ENCODE measurements around the gene NUP214. TPM values are rescaled to one million over a fixed set of nuclear protein-coding genes. Genes with fewer than 3 reads are reported as not detected.

Gene NUP214
- total and polyA plus RNA-seq, 2 of the 4 experiments (the other 2 are of a cell fraction), result 7.9 to 13.4 TPM

GRCh38 chr9:131097948-131098278, 27.5 kb upstream of the NUP214 start:
- no peak overlapping the region for H3K4me2 ChIP-seq (ENCODE audit: low read depth, low read length)
- no peak overlapping the region for H2BK20ac ChIP-seq (ENCODE audit: low read depth, low read length)
- in situ Hi-C loops (cut with MboI; ENCODE audit: low sequenced_read_pairs) (no loop called here), intact Hi-C loops (cut with micrococcal nuclease) (no loop called here), dilution Hi-C loops (cut with HindIII; ENCODE audit: low sequenced_read_pairs, unreplicated experiment) (no loop called here)
- no peaks in the 10 kb centered on the region for H3K9me1 ChIP-seq (ENCODE audit: insufficient read depth, low read length)
- H4K8ac ChIP-seq (ENCODE audit: low read depth in 2 of 2, low read length in 2 of 2), result no peak overlapping the region
- H2BK5ac ChIP-seq (ENCODE audit: low read depth, low read length, poor library complexity, severe bottlenecking), result no peak overlapping the region
- peak overlapping the region; percentile 28 for H2AK9ac ChIP-seq (replicated peaks; ENCODE audit: low read depth, low read length, poor library complexity)
- CTCF ChIA-PET, result interaction anchor here (0.6 kb wide), 2 partner anchors 90 to 151 kb away, joined by 3 to 4 read pairs; no protein-coding TSS in a partner anchor
- no peak overlapping the region for H4K91ac ChIP-seq (ENCODE audit: insufficient read depth, low read depth, low read length)
- no peaks in the 10 kb centered on the region for H3K79me1 ChIP-seq (ENCODE audit: low read depth in 1 of 2, low read length in 2 of 2)
- H2AK5ac ChIP-seq (ENCODE audit: low read depth, low read length), result no peak overlapping the region
- no peak overlapping the region for H4K5ac ChIP-seq (ENCODE audit: low read depth, low read length)
- peaks cover 2% of the 10 kb centered on the region; the same call in 1 of the 2 replicates for H3K4me1 ChIP-seq (ENCODE audit: control insufficient read depth, insufficient read depth, low read length)
- no peak overlapping the region for H2AFZ ChIP-seq (replicated peaks; ENCODE audit: low read length, poor library complexity)
- 70% methylated on average over 5 of the region's 8 CpGs; no CpG with 5 or more reads in 1 of the 2 experiments for WGBS, 2 experiments (ENCODE audit: extremely low coverage in 2 of 2, insufficient read length in 1 of 2)
- H3K18ac ChIP-seq (ENCODE audit: low read depth, low read length), result no peak overlapping the region
- no TSS peak for BruUV-seq (replicated peaks)
- no peaks in the 10 kb centered on the region for H3K36me3 ChIP-seq (ENCODE audit: control insufficient read depth, insufficient read depth, low read length)
- TF ChIP-seq CHD1 (IDR thresholded peaks at IDR 0.05; ENCODE audit: low read depth, low read length) (no peak), RCOR1 (IDR thresholded peaks at IDR 0.05; ENCODE audit: insufficient replicate concordance, low read length) (no peak), CTCF (conservative IDR thresholded peaks at IDR 0.05; ENCODE audit: low read depth, low read length) (no peak), NFE2L2 (IDR thresholded peaks at IDR 0.05; ENCODE audit: low read depth, low read length) (no peak), BHLHE40 (IDR thresholded peaks at IDR 0.05; ENCODE audit: low read depth, low read length) (no peak), USF2 (IDR thresholded peaks at IDR 0.05; ENCODE audit: low read depth, low read length) (no peak), MAZ (IDR thresholded peaks at IDR 0.05; ENCODE audit: borderline replicate concordance, low read depth, low read length) (no peak), FOS (IDR thresholded peaks at IDR 0.05; ENCODE audit: low read depth, low read length) (no peak), CEBPB (IDR thresholded peaks at IDR 0.05; ENCODE audit: low read depth, low read length) (no peak), SMC3 (IDR thresholded peaks at IDR 0.05; ENCODE audit: low read depth, low read length) (no peak), POLR2A (IDR thresholded peaks at IDR 0.05; ENCODE audit: low read depth, low read length) (no peak), RFX5 (IDR thresholded peaks at IDR 0.05; ENCODE audit: low read depth, low read length) (no peak), MXI1 (IDR thresholded peaks at IDR 0.05; ENCODE audit: borderline replicate concordance, low read depth, low read length) (no peak), MAFK (IDR thresholded peaks at IDR 0.05; ENCODE audit: low read depth, low read length) (no peak)
- no peak overlapping the region for H3K56ac ChIP-seq (ENCODE audit: extremely low read depth, insufficient read depth, low read length)
- no peak for ATAC-seq (ENCODE audit: low read depth)
- H2BK120ac ChIP-seq (ENCODE audit: low read depth, low read length), result no peak overlapping the region
- H3K4ac ChIP-seq (ENCODE audit: low read depth, low read length), result no peak overlapping the region
- H2BK15ac ChIP-seq (ENCODE audit: low read depth, low read length), result no peak overlapping the region
- POLR2A ChIA-PET (ENCODE audit: unreplicated experiment), result no interaction called here
- DNase-seq, result no peak
- H3K9ac ChIP-seq (ENCODE audit: low read depth, low read length), result no peak overlapping the region
- H4K20me1 ChIP-seq (ENCODE audit: insufficient read depth, low read length), result no peaks in the 10 kb centered on the region
- no peak overlapping the region for H3K14ac ChIP-seq (replicated peaks; ENCODE audit: low read depth, low read length)
- no peak overlapping the region for H3K23ac ChIP-seq (ENCODE audit: low read depth, low read length)
- peaks cover 54% of the 10 kb centered on the region for H3K27me3 ChIP-seq (ENCODE audit: control insufficient read depth, insufficient read depth, low read length)
- H3K4me3 ChIP-seq (ENCODE audit: insufficient read depth, low read depth, low read length), result no peak overlapping the region
- no peak overlapping the region for H3K27ac ChIP-seq (ENCODE audit: insufficient read depth, low read length)
- H3K9me3 ChIP-seq (ENCODE audit: control insufficient read depth, insufficient read depth, low read length), result 0 out of 2 replicates have a peak, but pooled peaks cover 2% of the 10 kb centered on the region
